Gastroesophageal sphincter (tissue), 4 donors: ENCODE results near the gene HPN. TPM values are rescaled to one million over a fixed set of nuclear protein-coding genes. Genes with fewer than 3 reads are reported as not detected.

Experiments used
- ATAC-seq: fragments of 150-250 bp; one replicate; pipeline ENCODE4 v1.9.1; 2016; ENCODE audit warnings: mild to moderate bottlenecking, moderate library complexity
- H3K27ac ChIP-seq, 4 donors: fragments of 200-600 bp; sonication (generic) in 3 of 4; 1 replicate in 3 of 4; 2 replicates in 1 of 4; pipeline ENCODE4 v1.5.1; 2016 to 2019
- H3K27me3 ChIP-seq: fragments of 200-600 bp; sonication (generic); one replicate; pipeline ENCODE4 v1.5.1; 2019
- H3K36me3 ChIP-seq, 2 donors: fragments of 200-600 bp; sonication (generic); one replicate each; pipeline ENCODE4 v1.5.1; 2019; ENCODE audit warnings: control low read depth in 1 of 2
- H3K4me1 ChIP-seq, 3 donors: fragments of 200-600 bp; sonication (generic); 1 replicate in 2 of 3; 2 replicates in 1 of 3; pipeline ENCODE4 v1.5.1; 2016 to 2019; ENCODE audit warnings: control low read depth in 2 of 3
- H3K4me3 ChIP-seq, 2 donors: fragments of 200-600 bp; sonication (generic); one replicate each; pipeline ENCODE4 v1.5.1; 2019; ENCODE audit warnings: mild to moderate bottlenecking in 1 of 2, moderate library complexity in 1 of 2
- H3K9me3 ChIP-seq, 3 donors: fragments of 200-600 bp; sonication (generic); one replicate each; pipeline ENCODE4 v1.5.1; 2017 to 2019; ENCODE audit warnings: control low read depth in 2 of 3
- EP300 ChIP-seq: sonication (generic); formaldehyde crosslinking; IDR thresholded peaks from one replicate; pipeline ENCODE4 v1.6.1; 2017; ENCODE audit warnings: antibody characterized with exemption, mild to moderate bottlenecking
- POLR2A ChIP-seq, 2 donors: fragments of 450-650 bp; IDR thresholded peaks; one replicate each; pipeline ENCODE4 v1.6.1; 2017; ENCODE audit warnings: antibody characterized with exemption in 2 of 2, mild to moderate bottlenecking in 2 of 2, moderate library complexity in 1 of 2
- POLR2AphosphoS5 ChIP-seq: sonication (generic); formaldehyde crosslinking; IDR thresholded peaks from one replicate; pipeline ENCODE4 v1.6.1; 2017; ENCODE audit warnings: antibody characterized with exemption
- WGBS, 2 donors: methylation state at CpG; one replicate each; pipeline ENCODE4 v1.1.5; 2018; ENCODE audit warnings: low coverage in 1 of 2; 5-methylcytosine and 5-hydroxymethylcytosine counted together
- total RNA-seq, 4 donors: library from RNA; depleted of rRNA; stranded (reverse); fragments of >200 nt; gene quantifications; one replicate each; pipeline ENCODE4 v1.1.0, GENCODE V29; 2016
- TF ChIP-seq, protein P1 (sequence below), 4 experiments: fragments of 200-600 bp in 2 of 4; fragments of 450-650 bp in 2 of 4; sonication (generic) in 1 of 4; IDR thresholded peaks; one replicate each; pipeline ENCODE4 v1.5.1; 2017 to 2019; ENCODE audit warnings: antibody characterized with exemption in 4 of 4, mild to moderate bottlenecking in 2 of 4, moderate library complexity in 2 of 4

The HPN gene
- total RNA-seq, 4 donors from 2014 or later: 0.17 to 1.2 (median 0.27) TPM; not detected in 1

DNA sequence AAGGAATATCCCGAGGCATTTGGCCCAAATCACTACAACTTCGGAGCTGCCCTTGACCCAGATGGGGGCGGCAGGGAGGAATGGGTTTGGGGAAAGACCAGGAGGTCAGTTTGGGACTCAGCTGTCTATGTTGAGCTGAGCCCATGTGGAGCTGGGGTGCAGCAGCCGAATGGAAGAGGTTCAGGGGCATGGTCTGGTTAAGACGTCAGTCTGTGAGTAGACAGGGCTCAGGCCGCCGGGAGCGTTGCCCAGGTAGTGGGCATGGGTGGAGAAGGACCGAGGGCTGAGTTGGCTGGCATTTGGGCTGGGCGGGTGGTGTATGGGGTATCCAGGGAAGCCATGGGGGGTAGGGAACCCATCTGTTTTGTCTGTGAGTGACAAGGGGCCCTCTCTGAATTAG is 20.5 kb upstream of the HPN start:
- Histone ChIP-seq H3K9me3 (no peaks in the 10 kb centered on the region), H3K27ac (no peak overlapping the region), H3K27me3 (no peaks in the 10 kb centered on the region), H3K36me3 (peaks cover 0 to 100% of the 10 kb centered on the region in 2 donors), H3K4me3 (no peak overlapping the region), H3K4me1 (no peaks in the 10 kb centered on the region)
- WGBS, 2 donors: 83 to 94% methylated on average over 3 to 4 of the region's 10 CpGs
- TF ChIP-seq, protein P1, sequence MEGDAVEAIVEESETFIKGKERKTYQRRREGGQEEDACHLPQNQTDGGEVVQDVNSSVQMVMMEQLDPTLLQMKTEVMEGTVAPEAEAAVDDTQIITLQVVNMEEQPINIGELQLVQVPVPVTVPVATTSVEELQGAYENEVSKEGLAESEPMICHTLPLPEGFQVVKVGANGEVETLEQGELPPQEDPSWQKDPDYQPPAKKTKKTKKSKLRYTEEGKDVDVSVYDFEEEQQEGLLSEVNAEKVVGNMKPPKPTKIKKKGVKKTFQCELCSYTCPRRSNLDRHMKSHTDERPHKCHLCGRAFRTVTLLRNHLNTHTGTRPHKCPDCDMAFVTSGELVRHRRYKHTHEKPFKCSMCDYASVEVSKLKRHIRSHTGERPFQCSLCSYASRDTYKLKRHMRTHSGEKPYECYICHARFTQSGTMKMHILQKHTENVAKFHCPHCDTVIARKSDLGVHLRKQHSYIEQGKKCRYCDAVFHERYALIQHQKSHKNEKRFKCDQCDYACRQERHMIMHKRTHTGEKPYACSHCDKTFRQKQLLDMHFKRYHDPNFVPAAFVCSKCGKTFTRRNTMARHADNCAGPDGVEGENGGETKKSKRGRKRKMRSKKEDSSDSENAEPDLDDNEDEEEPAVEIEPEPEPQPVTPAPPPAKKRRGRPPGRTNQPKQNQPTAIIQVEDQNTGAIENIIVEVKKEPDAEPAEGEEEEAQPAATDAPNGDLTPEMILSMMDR (IDR thresholded peaks at IDR 0.05): no peak
- TF ChIP-seq EP300 (no peak), POLR2A (IDR thresholded peaks at IDR 0.05) (no peak), POLR2AphosphoS5 (no peak)
- ATAC-seq: no peak

DNA sequence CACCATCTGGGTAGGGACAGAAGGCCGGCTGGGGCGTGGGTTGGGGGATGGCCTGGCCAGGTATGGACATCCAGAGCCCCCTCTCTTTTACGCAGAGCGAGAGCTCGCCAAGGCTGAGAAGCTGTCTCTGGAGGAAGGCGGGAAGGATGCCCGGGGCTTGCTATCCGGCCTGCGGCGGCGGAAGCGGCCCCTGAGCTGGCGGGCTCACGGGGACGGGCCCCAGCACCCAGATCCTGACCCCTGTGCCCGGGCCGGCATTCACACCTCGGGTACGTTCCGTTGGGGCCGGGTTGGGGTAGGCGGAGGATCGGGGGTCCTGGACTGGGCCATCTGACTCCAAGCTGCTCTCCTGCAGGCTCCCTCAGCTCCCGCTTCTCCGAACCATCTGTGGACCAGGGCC is 19.9 kb upstream of the HPN start:
- no peaks in the 10 kb centered on the region for H3K27me3 ChIP-seq
- ATAC-seq: no peak
- H3K27ac ChIP-seq: no peak overlapping the region
- H3K9me3 ChIP-seq: no peaks in the 10 kb centered on the region
- no peaks in the 10 kb centered on the region for H3K4me1 ChIP-seq
- peaks cover 0 to 100% of the 10 kb centered on the region in 2 donors for H3K36me3 ChIP-seq
- TF ChIP-seq EP300: no peak
- TF ChIP-seq POLR2A (IDR thresholded peaks at IDR 0.05): no peak
- TF ChIP-seq, protein P1 (IDR thresholded peaks at IDR 0.05): no peak
- no peak for TF ChIP-seq POLR2AphosphoS5
- no peak overlapping the region for H3K4me3 ChIP-seq
- 95 to 100% methylated on average over 1 to 4 of the region's 25 CpGs for WGBS, 2 donors

DNA sequence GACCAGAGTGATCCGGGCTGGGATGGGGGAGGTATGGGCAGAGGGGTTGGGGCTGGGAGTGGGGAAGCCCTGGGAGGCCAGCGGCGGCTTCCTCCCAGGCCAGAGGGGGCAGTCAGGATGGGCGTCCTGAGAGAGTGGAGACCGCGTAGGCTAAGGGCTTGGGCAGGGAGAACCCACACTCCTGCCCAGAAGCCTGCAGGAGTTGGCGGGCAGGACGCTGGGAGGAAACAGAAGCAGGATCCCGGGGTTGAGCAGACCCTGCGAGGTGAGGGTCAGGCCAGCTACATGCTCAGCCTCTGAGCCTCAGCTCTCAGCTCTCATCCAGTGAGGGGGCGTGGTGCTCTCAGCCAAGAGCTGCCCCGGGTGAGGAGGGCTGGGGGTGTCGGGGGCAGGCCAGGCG is 19.1 kb upstream of the HPN start:
- H3K9me3 ChIP-seq: no peaks in the 10 kb centered on the region

DNA sequence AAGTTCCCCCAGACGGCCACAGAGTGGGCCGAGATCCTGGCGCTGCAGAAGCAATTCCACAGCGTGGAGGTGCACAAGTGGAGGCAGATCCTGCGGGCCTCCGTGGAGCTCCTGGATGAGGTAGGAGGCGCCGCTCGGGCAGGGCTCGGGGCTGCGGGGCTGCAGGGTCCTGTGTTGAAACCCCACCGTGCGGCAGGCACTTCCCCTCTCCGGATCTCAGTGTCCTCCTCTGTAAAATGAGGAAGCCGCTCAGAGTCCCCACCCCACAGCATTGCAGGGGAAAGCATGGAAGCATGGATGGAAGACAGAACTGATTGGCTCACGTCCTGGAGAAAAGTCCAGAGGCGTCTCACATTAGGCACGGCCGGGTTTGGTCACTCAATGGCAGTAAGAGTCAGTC is 18.1 kb upstream of the HPN start:
- Histone ChIP-seq H3K4me3 (no peak overlapping the region), H3K9me3 (no peaks in the 10 kb centered on the region), H3K27me3 (no peaks in the 10 kb centered on the region), H3K27ac (no peak overlapping the region), H3K36me3 (peaks cover 0 to 100% of the 10 kb centered on the region in 2 donors), H3K4me1 (no peaks in the 10 kb centered on the region)
- 40% methylated on average over 1 of the region's 19 CpGs; no CpG with 5 or more reads in 1 of the 2 donors for WGBS, 2 donors
- no peak for ATAC-seq
- TF ChIP-seq EP300 (no peak), POLR2A (IDR thresholded peaks at IDR 0.05) (no peak), POLR2AphosphoS5 (no peak)
- TF ChIP-seq, protein P1 (IDR thresholded peaks at IDR 0.05): no peak

More for the DNA sequence above, 19.1 kb upstream of the HPN start:
- ATAC-seq: no peak
- Histone ChIP-seq H3K36me3 (peaks cover 0 to 100% of the 10 kb centered on the region in 2 donors), H3K4me3 (no peak overlapping the region), H3K27ac (no peak overlapping the region), H3K4me1 (no peaks in the 10 kb centered on the region), H3K27me3 (no peaks in the 10 kb centered on the region)
- TF ChIP-seq POLR2AphosphoS5 (no peak), POLR2A (IDR thresholded peaks at IDR 0.05) (no peak), EP300 (no peak)
- TF ChIP-seq, protein P1 (IDR thresholded peaks at IDR 0.05): no peak
- WGBS, 2 donors: 82% methylated on average over 4 of the region's 14 CpGs; no CpG with 5 or more reads in 1 of the 2 donors

DNA sequence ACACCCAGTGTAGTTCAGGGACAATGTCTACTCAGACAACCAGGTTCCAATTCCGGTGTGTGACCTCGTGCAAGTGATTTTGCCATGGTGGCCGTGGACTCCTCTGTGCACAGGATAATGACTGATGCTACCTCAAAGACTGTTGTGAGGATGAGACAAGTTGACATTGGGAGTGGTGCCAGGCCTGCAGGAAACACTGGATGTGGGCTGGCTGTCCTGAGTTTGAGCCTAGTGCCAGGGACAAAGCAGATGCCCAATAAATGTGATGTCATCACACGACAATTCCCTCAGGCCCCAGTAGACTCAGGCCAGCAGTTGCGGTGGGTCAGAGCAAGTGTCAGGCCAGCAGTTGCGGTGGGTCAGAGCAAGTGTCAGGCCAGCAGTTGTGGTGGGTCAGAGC is 17.4 kb upstream of the HPN start:
- H3K4me1 ChIP-seq: no peaks in the 10 kb centered on the region
- H3K27ac ChIP-seq: no peak overlapping the region
- WGBS, 2 donors: 85 to 87% methylated on average over 3 of the region's 6 CpGs
- H3K36me3 ChIP-seq: peaks cover 0 to 93% of the 10 kb centered on the region in 2 donors
- H3K27me3 ChIP-seq: no peaks in the 10 kb centered on the region
- no peak for ATAC-seq
- TF ChIP-seq POLR2A (IDR thresholded peaks at IDR 0.05) (no peak), POLR2AphosphoS5 (no peak), EP300 (no peak)
- TF ChIP-seq, protein P1 (IDR thresholded peaks at IDR 0.05): no peak
- H3K9me3 ChIP-seq: no peaks in the 10 kb centered on the region
- H3K4me3 ChIP-seq: no peak overlapping the region
